GM12864 (cell line): Measurements from ENCODE around the gene LAMA2.

Experiments used
- DNase-seq: peaks from one replicate; pipeline ENCODE4 v3.0.0-alpha.2; 2011; ENCODE audit warnings: low read depth
- H3K4me3 ChIP-seq: 2 replicates; pipeline ENCODE4 v1.5.1; 2011; ENCODE audit warnings: mild to moderate bottlenecking, low read depth, low read length, control low read depth
- CTCF ChIP-seq: IDR thresholded peaks from 2 replicates; pipeline ENCODE4 v1.5.1; 2011; ENCODE audit warnings: low read depth, mild to moderate bottlenecking, moderate library complexity, low read length, control low read depth, inconsistent platforms; ENCODE audit errors: missing control alignments

The LAMA2 gene

GRCh38 chr6:129508477-129509145 is 625.7 kb downstream of the LAMA2 start:
- no peak for TF ChIP-seq CTCF
- no peak for DNase-seq
- H3K4me3 ChIP-seq = no peak overlapping the region

- no peak for DNase-seq
- no peak for TF ChIP-seq CTCF
- H3K4me3 ChIP-seq = no peak overlapping the region
These were observed 628.0 kb downstream of the LAMA2 start for GRCh38 chr6:129510950-129511349.

- DNase-seq = no peak
- no peak overlapping the region for H3K4me3 ChIP-seq
- TF ChIP-seq CTCF = no peak
These were observed 630.5 kb downstream of the LAMA2 start for GRCh38 chr6:129513471-129513870.

GRCh38 chr6:129515004-129515403 is 632.1 kb downstream of the LAMA2 start:
- no peak for DNase-seq
- no peak for TF ChIP-seq CTCF

GRCh38 chr6:129516005-129516404 is 633.1 kb downstream of the LAMA2 start:
- H3K4me3 ChIP-seq = no peak overlapping the region
- no peak for TF ChIP-seq CTCF
- no peak for DNase-seq

More at GRCh38 chr6:129515004-129515403, 632.1 kb downstream of the LAMA2 start:
- no peak overlapping the region for H3K4me3 ChIP-seq

GRCh38 chr6:129516787-129517186 is 633.8 kb downstream of the LAMA2 start:
- no peak for TF ChIP-seq CTCF

GRCh38 chr6:129517288-129517687 is 634.4 kb downstream of the LAMA2 start:
- no peak for DNase-seq
- no peak overlapping the region for H3K4me3 ChIP-seq
- no peak for TF ChIP-seq CTCF

More at GRCh38 chr6:129516787-129517186, 633.8 kb downstream of the LAMA2 start:
- H3K4me3 ChIP-seq = no peak overlapping the region
- no peak for DNase-seq
